Astrocyte of the spinal cord (primary cell): Measurements from ENCODE around the gene PTPRN2.

Experiments
- DNase-seq: peaks from one replicate; pipeline ENCODE4 v3.0.0; 2011; ENCODE audit warnings: low read depth, low spot score
- H3K4me3 ChIP-seq: 2 replicates; pipeline ENCODE4 v1.5.1; 2011; ENCODE audit warnings: low read depth, mild to moderate bottlenecking, low read length, moderate library complexity
- CTCF ChIP-seq: IDR thresholded peaks from 2 replicates; pipeline ENCODE4 v1.5.1; 2012; ENCODE audit warnings: low read depth, mild to moderate bottlenecking, low read length, inconsistent platforms
- in situ Hi-C: cut with HindIII; loops from 2 replicates; pipeline ENCODE4 v1.10.0; 2017; ENCODE audit warnings: low sequenced_read_pairs

PTPRN2 gene

GRCh38 chr7:158321056-158321700, 266.4 kb downstream of the PTPRN2 start:
- H3K4me3 ChIP-seq: no peak overlapping the region
- TF ChIP-seq CTCF: no peak
- in situ Hi-C loops: no loop called here
- DNase-seq: no peak

GRCh38 chr7:158320328-158320727, 267.3 kb downstream of the PTPRN2 start:
- DNase-seq: no peak
- no peak for TF ChIP-seq CTCF
- in situ Hi-C loops: no loop called here
- H3K4me3 ChIP-seq: no peak overlapping the region

DNA sequence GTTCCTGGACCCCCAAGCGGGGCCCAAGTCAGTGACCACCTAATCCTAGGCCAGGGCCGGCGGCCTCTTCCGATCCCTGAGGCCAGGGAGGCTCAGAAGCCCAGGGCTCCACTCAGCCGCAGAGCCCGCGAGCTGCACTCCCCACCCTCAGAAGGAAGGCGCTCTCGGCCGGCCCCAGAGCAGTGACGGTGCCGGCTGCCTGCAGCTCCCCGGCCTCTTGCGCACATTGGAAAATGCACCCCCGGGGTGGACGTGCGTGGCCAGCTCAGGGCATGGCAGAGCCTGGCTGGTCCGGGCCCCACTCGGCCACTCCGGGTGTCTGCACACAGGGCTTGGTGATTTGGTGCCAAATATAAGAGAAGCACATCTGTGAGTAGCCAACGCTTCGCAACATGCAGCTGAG, 269.1 kb downstream of the PTPRN2 start:
- DNase-seq: no peak
- in situ Hi-C loops: no loop called here
- H3K4me3 ChIP-seq: no peak overlapping the region
- TF ChIP-seq CTCF: no peak

DNA sequence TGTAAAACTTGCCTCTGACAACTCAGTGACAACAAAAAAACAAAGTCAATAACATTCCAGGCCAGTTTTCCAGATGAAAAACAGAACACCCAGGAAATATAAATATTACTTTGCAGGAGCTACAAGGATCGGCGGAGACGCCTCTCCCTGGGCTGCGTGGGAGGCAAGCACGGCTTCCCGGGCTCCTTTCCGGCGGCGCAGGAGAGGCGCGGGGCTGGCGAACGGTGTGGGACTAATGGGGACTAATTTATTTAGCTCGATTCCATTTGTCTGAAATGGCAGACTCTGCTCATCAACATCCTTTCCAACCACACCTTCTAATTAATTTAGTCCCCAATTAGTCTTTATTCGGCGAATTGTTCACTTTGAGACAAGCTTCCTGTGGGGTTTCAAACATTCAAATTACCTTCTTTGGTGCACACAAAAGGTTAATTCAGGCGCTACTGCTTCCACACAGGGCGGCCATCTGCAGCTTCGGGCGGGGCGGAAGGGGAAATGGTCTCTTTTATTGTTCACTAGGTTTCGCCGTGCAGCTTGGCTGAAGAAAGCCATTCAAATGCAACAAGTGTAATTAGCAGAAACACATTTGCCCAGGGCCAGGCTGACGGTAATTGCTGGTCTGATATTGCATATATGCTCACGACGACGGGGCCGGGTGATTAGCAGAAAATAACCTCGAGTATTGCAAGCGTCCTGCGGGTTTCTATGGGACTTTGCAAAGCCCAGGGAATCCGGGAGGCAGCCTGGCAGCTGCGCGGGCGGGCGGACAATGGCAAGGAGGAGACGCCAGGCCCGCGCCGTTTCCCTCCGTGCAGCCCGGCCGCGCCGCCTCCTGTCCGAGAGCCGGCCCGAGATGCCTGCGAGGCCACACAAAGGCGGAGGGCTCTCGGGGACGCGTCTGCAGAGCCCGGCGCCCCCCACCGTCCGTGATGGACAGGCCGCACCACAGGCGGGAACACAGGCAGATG, 270.1 kb downstream of the PTPRN2 start:
- no peak for TF ChIP-seq CTCF
- in situ Hi-C loops: no loop called here
- H3K4me3 ChIP-seq: no peak overlapping the region
- no peak for DNase-seq

- TF ChIP-seq CTCF: no peak
- H3K4me3 ChIP-seq: no peak overlapping the region
- in situ Hi-C loops: no loop called here
- DNase-seq: no peak
Observed at GRCh38 chr7:158316466-158317031, 271.1 kb downstream of the PTPRN2 start.

- TF ChIP-seq CTCF: no peak
- in situ Hi-C loops: no loop called here
- no peak overlapping the region for H3K4me3 ChIP-seq
- DNase-seq: no peak
Observed at GRCh38 chr7:158315881-158316280, 271.7 kb downstream of the PTPRN2 start.
